GM12878 (cell line): Measurements from ENCODE around the gene CYTIP. TPM values are rescaled to one million over a fixed set of nuclear protein-coding genes. Genes with fewer than 3 reads are reported as not detected.

ENCODE experiments used
- ATAC-seq: fragments of 200-7000 bp; cut with Tn5 transposase; 3 replicates; pipeline ENCODE4 v1.9.1; 2020; ENCODE audit warnings: mild to moderate bottlenecking, moderate library complexity
- BruUV-seq: library from RNA; stranded (reverse); fragments of 400-500 nt; replicated peaks from 2 replicates; lab custom pipeline; 2021; lab: Mats Ljungman, UMichigan
- CTCF ChIA-PET: fragments of 300-600 bp; sonication (Branson Sonifier 250); formaldehyde crosslinking; extraction: SDS; loops from one replicate; lab custom pipeline; 2021; ENCODE audit warnings: inconsistent platforms; lab: Yijun Ruan, JAX
- POLR2A ChIA-PET: fragments of 350-600 bp; formaldehyde crosslinking; extraction: SDS; loops from one replicate; lab custom pipeline; 2021; ENCODE audit warnings: inconsistent platforms; lab: Charles Lee
- RAD21 ChIA-PET: fragments of 300-600 bp; sonication (Branson Sonifier 250); formaldehyde crosslinking; loops from one replicate; lab custom pipeline; 2023; ENCODE audit warnings: antibody characterized with exemption; ENCODE audit not compliant: unreplicated experiment; lab: Charles Lee
- SMC1A ChIA-PET: fragments of 300-600 bp; sonication (Branson Sonifier 250); formaldehyde crosslinking; loops from one replicate; lab custom pipeline; 2023; ENCODE audit not compliant: unreplicated experiment, uncharacterized antibody; lab: Charles Lee
- DNase-seq: peaks from one replicate; pipeline ENCODE4 v3.0.0-alpha.2; 2011; ENCODE audit warnings: low read depth, low spot score
- FAIRE-seq: peaks from 3 replicates; lab custom pipeline; 2011; peaks lifted over from hg19 to GRCh38; lab: Jason Lieb, UNC
- H2AFZ ChIP-seq: 2 replicates; pipeline ENCODE4 v1.6.0; 2011; ENCODE audit warnings: low read depth, low read length, control low read depth; ENCODE audit not compliant: control insufficient read depth
- H3K27ac ChIP-seq: 2 replicates; pipeline ENCODE4 v1.5.1; 2011; ENCODE audit warnings: control low read depth; ENCODE audit not compliant: control insufficient read depth, insufficient read depth
- H3K27me3 ChIP-seq, 2 experiments: replicated peaks in 1 of 2; 2 replicates each; pipeline versions ENCODE4 v1.6.0 to v1.6.1; 2011; ENCODE audit warnings: low read length in 1 of 2; ENCODE audit not compliant: control insufficient read depth in 2 of 2, insufficient read depth in 2 of 2
- H3K36me3 ChIP-seq, 2 experiments: 2 replicates each; pipeline ENCODE4 v1.5.1; 2011; ENCODE audit warnings: low read length in 1 of 2; ENCODE audit not compliant: control insufficient read depth in 2 of 2, insufficient read depth in 2 of 2
- H3K4me1 ChIP-seq: 2 replicates; pipeline ENCODE4 v1.6.1; 2011; ENCODE audit warnings: mild to moderate bottlenecking, low read length, moderate library complexity, mixed read lengths; ENCODE audit not compliant: control insufficient read depth, insufficient read depth
- H3K4me2 ChIP-seq: 2 replicates; pipeline ENCODE4 v1.6.0; 2011; ENCODE audit warnings: control low read depth; ENCODE audit not compliant: control insufficient read depth, insufficient read depth
- H3K4me3 ChIP-seq: fragments of 200-600 bp; sonication (generic); 2 replicates; pipeline ENCODE4 v1.5.1; 2016
- H3K79me2 ChIP-seq: 2 replicates; pipeline ENCODE4 v1.6.0; 2011; ENCODE audit warnings: low read length; ENCODE audit not compliant: control insufficient read depth, insufficient read depth
- H3K9ac ChIP-seq: 2 replicates; pipeline ENCODE4 v1.8.0; 2011; ENCODE audit warnings: low read length, control low read depth, mixed read lengths; ENCODE audit not compliant: control insufficient read depth, insufficient read depth
- H3K9me3 ChIP-seq: replicated peaks from 3 replicates; pipeline ENCODE4 v1.5.1; 2011; ENCODE audit warnings: mild to moderate bottlenecking, low read length; ENCODE audit not compliant: control insufficient read depth, insufficient read depth
- H4K20me1 ChIP-seq: 2 replicates; pipeline ENCODE4 v1.6.0; 2011; ENCODE audit not compliant: control insufficient read depth, insufficient read depth
- POLR2AphosphoS5 ChIP-seq: IDR thresholded peaks from 2 replicates; pipeline ENCODE4 v1.6.1; 2011; ENCODE audit warnings: mild to moderate bottlenecking, low read length, inconsistent platforms
- SMAD5 ChIP-seq: IDR thresholded peaks from 2 replicates; pipeline ENCODE4 v1.6.1; 2016; ENCODE audit warnings: antibody characterized with exemption, low read depth
- WGBS: methylation state at CpG from one replicate; pipeline ENCODE4 v1.1.6; 2016; ENCODE audit warnings: low lambda C conversion rate; ENCODE audit not compliant: insufficient replicate concordance, insufficient coverage; ENCODE audit errors: missing lambda C conversion rate; 5-methylcytosine and 5-hydroxymethylcytosine counted together
- in situ Hi-C: fragments of 300-500 bp; cut with MboI; formaldehyde crosslinking; loops from 9 replicates; pipeline ENCODE4 v1.14.3; 2018; ENCODE audit warnings: mixed read lengths
- intact Hi-C: fragments of 100-400 bp; cut with micrococcal nuclease; formaldehyde crosslinking; loops from one replicate; pipeline ENCODE4 v1.14.2; 2022; ENCODE audit not compliant: unreplicated experiment
- polyA plus RNA-seq, 11 experiments: library from polyadenylated mRNA; depleted of rRNA in 4 of 11; unstranded in 6 of 11; stranded (reverse) in 5 of 11; fragments of >200 nt; fragmentation: Nextera tagmentation in 4 of 11; fragmentation: Illumina TruSeq in 1 of 11; extraction: Ambion mirVana in 4 of 11; extraction: Trizol in 1 of 11; gene quantifications; 1 replicate in 1 of 11; 2 replicates in 10 of 11; pipeline versions ENCODE4 v1.2.1 to v1.2.3, GENCODE V29; 2011 to 2016; ENCODE audit warnings: inconsistent platforms in 2 of 11, missing spikeins in 2 of 11, low read depth in 1 of 11
- total RNA-seq, 4 experiments: library from RNA; depleted of rRNA in 3 of 4; stranded (reverse); fragments of >200 nt in 3 of 4; fragmentation: Illumina TruSeq in 1 of 4; extraction: Trizol in 1 of 4; gene quantifications; 2 replicates each; pipeline versions ENCODE4 v1.2.1 to v1.2.3, GENCODE V29; 2013 to 2021
- TF ChIP-seq, protein P1 (sequence below): IDR thresholded peaks from 2 replicates; pipeline ENCODE4 v1.6.1; 2011; ENCODE audit warnings: borderline replicate concordance, low read depth, mild to moderate bottlenecking, moderate library complexity, low read length; ENCODE audit not compliant: insufficient read depth, poor library complexity, severe bottlenecking
- TF ChIP-seq, protein P2 (sequence below): fragments of 450-650 bp; IDR thresholded peaks from 2 replicates; pipeline ENCODE4 v1.6.1; 2017; ENCODE audit warnings: mild to moderate bottlenecking, moderate library complexity

CYTIP gene
- total and polyA plus RNA-seq, 10 of the 15 experiments (the other 5 are each of a cell fraction or from before 2014, with no cell fraction given): 55.1 to 178 (median 73.4) TPM

GRCh38 chr2:157428500-157429175, 15.3 kb downstream of the CYTIP start:
- Histone ChIP-seq H2AFZ (no peak overlapping the region), H3K4me1 (peaks cover 4% of the 10 kb centered on the region), H4K20me1 (no peaks in the 10 kb centered on the region; the same call in 1 of the 2 replicates), H3K27me3 (no peaks in the 10 kb centered on the region), H3K4me3 (no peak overlapping the region), H3K9ac (no peak overlapping the region), H3K27ac (no peak overlapping the region), H3K36me3 (peaks cover 20 to 75% of the 10 kb centered on the region in 2 experiments), H3K9me3 (peaks cover 20% of the 10 kb centered on the region), H3K4me2 (no peak overlapping the region), H3K79me2 (peaks cover 53% of the 10 kb centered on the region)
- FAIRE-seq (no peak), DNase-seq (no peak), ATAC-seq (0 out of 3 replicates have a peak, but pooled peaks have one; percentile 4)
- TF ChIP-seq, protein P1, sequence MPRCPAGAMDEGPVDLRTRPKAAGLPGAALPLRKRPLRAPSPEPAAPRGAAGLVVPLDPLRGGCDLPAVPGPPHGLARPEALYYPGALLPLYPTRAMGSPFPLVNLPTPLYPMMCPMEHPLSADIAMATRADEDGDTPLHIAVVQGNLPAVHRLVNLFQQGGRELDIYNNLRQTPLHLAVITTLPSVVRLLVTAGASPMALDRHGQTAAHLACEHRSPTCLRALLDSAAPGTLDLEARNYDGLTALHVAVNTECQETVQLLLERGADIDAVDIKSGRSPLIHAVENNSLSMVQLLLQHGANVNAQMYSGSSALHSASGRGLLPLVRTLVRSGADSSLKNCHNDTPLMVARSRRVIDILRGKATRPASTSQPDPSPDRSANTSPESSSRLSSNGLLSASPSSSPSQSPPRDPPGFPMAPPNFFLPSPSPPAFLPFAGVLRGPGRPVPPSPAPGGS: no peak
- TF ChIP-seq, protein P2, sequence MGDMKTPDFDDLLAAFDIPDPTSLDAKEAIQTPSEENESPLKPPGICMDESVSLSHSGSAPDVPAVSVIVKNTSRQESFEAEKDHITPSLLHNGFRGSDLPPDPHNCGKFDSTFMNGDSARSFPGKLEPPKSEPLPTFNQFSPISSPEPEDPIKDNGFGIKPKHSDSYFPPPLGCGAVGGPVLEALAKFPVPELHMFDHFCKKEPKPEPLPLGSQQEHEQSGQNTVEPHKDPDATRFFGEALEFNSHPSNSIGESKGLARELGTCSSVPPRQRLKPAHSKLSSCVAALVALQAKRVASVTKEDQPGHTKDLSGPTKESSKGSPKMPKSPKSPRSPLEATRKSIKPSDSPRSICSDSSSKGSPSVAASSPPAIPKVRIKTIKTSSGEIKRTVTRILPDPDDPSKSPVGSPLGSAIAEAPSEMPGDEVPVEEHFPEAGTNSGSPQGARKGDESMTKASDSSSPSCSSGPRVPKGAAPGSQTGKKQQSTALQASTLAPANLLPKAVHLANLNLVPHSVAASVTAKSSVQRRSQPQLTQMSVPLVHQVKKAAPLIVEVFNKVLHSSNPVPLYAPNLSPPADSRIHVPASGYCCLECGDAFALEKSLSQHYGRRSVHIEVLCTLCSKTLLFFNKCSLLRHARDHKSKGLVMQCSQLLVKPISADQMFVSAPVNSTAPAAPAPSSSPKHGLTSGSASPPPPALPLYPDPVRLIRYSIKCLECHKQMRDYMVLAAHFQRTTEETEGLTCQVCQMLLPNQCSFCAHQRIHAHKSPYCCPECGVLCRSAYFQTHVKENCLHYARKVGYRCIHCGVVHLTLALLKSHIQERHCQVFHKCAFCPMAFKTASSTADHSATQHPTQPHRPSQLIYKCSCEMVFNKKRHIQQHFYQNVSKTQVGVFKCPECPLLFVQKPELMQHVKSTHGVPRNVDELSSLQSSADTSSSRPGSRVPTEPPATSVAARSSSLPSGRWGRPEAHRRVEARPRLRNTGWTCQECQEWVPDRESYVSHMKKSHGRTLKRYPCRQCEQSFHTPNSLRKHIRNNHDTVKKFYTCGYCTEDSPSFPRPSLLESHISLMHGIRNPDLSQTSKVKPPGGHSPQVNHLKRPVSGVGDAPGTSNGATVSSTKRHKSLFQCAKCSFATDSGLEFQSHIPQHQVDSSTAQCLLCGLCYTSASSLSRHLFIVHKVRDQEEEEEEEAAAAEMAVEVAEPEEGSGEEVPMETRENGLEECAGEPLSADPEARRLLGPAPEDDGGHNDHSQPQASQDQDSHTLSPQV: no peak
- TF ChIP-seq SMAD5 (0 out of 2 replicates have a peak, but pooled peaks have one; percentile 9), POLR2AphosphoS5 (peak; percentile 71)
- ChIA-PET RAD21 (interaction anchor here (0.8 kb wide), 1 partner anchor 11 kb away, joined by 3 read pairs; no protein-coding TSS in a partner anchor), SMC1A (interaction anchor here (0.8 to 1.4 kb wide), 3 partner anchors 24 to 92 kb away, joined by 3 to 4 read pairs (median 3); no protein-coding TSS in a partner anchor), POLR2A (interaction anchor here (0.8 to 1.3 kb wide), 2 partner anchors 9 to 11 kb away, joined by 3 read pairs; no protein-coding TSS in a partner anchor), CTCF (interaction anchor here (1.0 to 14.2 kb wide), 2 partner anchors 10 to 97 kb away, joined by 3 to 208 read pairs; partner anchors contain the start of gene ERMN)
- in situ Hi-C loops: no loop called here
- no TSS peak for BruUV-seq
- intact Hi-C loops: no loop called here
- 47% methylated on average over 2 of the region's 2 CpGs for WGBS
